Measurements from ENCODE around the gene STOML1.

STOML1 gene

DNA sequence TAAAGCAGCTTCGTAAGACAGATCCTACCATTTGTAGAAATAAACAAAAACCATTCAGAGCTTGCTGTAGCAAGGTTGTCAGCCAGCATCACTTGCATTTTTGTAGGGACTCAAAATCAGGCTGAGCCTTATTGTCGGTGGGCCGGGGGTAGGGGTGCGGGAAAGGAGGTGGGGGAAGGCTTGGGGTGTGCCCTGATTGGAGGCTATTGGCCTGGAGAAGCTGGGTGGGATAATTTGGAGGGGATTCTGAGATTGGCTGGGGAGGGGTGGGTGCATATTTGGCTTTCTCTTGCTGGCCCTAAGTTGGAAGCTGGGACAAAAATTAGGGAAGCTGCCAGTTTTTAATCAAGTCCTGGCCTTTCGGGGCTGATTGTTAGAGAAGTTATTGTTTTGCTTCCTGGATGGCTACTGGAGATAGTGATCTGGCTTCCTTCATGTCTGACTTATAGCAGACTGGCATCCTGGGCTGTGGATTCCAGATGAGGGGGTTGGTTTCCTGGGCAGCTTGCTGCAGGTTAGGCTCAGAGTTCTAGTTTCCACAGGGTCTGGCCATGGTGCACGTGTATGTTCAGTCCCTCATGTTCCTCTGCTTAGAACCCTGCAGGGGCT, 22.8 kb downstream of the STOML1 start:
- TF ChIP-seq SIN3A (IDR thresholded peaks at IDR 0.05; ENCODE audit: borderline replicate concordance, insufficient read depth, low read length) (peak; percentile 57; the same call in 1 of the 2 replicates), FOXP2 (optimal IDR thresholded peaks at IDR 0.05; ENCODE audit: borderline replicate concordance, extremely low read depth, extremely low read length, insufficient read depth) (no peak), REST (IDR thresholded peaks at IDR 0.05; ENCODE audit: insufficient read depth in 1 of 2, low read depth in 2 of 2, low read length in 2 of 2) (peak in 1 of 2 experiments; percentile 70; a peak in 1 of 4 replicates), TAF1 (IDR thresholded peaks at IDR 0.05; ENCODE audit: borderline replicate concordance, insufficient read depth, low read length) (0 out of 2 replicates have a peak, but pooled peaks have one; percentile 28), POLR2AphosphoS5 (IDR thresholded peaks at IDR 0.05; ENCODE audit: low read depth, low read length) (no peak)

DNA sequence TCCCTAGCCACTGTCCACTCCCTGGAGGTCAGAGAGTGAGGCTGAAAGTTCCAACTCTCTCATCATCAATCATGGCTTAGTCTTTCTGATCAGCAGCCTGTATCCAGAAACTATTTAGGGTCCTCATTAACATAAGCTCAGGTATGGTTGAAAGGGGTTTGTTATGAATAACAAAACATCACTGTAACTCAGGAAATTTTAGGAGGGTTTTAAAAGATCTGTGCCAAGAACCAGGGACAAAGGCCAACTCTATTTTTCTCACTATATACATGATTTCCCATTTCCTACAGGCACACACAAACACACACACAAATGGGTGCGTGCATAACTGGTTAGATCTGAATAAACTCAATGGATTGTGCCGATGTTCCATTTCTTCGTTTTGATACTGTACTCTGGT, 23.6 kb downstream of the STOML1 start:
- TF ChIP-seq FOXP2 (optimal IDR thresholded peaks at IDR 0.05; ENCODE audit: borderline replicate concordance, extremely low read depth, extremely low read length, insufficient read depth), result no peak
- no peak for TF ChIP-seq SIN3A (IDR thresholded peaks at IDR 0.05; ENCODE audit: borderline replicate concordance, insufficient read depth, low read length)
- no peak for TF ChIP-seq TAF1 (IDR thresholded peaks at IDR 0.05; ENCODE audit: borderline replicate concordance, insufficient read depth, low read length)
- TF ChIP-seq POLR2AphosphoS5 (IDR thresholded peaks at IDR 0.05; ENCODE audit: low read depth, low read length), result no peak

DNA sequence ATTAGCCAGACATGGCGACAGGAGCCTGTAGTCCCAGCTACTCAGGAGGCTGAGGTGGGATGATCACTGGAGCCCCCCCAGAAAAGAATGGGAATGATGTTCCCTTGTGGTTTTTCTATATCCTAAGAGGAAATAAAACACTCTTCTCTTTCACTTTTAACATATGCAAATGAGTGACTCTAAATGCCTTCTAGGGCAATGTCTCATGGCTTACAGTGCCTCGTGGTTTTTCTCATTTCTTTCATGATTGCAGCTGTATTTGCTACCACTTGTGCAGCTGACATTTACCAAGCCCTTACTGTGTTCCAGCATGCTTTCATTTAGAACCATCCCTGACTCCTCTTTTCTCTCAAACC, 26.4 kb downstream of the STOML1 start:
- TF ChIP-seq POLR2AphosphoS5 (IDR thresholded peaks at IDR 0.05; ENCODE audit: low read depth, low read length) (no peak), TAF1 (IDR thresholded peaks at IDR 0.05; ENCODE audit: borderline replicate concordance, insufficient read depth, low read length) (no peak), REST (IDR thresholded peaks at IDR 0.05; ENCODE audit: insufficient read depth in 1 of 2, low read depth in 2 of 2, low read length in 2 of 2) (no peak), FOXP2 (optimal IDR thresholded peaks at IDR 0.05; ENCODE audit: borderline replicate concordance, extremely low read depth, extremely low read length, insufficient read depth) (no peak), SIN3A (IDR thresholded peaks at IDR 0.05; ENCODE audit: borderline replicate concordance, insufficient read depth, low read length) (no peak)

DNA sequence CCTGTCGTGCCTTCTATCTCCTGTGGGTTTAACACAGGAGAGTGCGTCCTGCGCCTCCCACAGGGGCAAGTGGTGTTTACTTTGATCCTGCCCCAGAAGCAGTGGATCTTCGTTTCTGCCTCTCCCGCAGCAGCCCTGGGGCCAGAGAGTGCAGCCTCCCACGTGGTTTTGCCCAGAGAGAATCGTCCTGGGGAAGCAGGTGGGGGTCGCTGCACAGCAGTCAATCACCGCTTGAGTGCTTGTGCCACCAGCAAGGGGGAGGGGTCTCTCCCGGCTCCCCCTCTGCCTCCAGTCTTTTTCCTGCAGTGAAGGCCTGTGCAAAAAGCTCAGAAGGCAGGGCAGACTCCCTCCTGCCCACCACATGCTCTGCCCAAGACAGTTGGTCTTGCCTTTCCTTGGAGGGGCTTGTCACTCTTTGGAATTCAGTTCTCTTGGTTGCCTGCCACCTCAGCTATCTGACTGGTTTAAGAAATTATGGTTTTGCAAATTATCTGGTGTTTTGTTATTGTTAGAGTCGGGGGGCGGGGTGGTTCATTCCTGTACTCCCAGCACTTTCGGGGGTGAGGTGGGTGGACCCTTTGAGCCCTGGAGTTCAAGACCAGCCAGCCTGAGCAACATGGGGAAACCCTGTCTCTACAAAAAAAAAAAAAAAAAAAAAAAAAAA, 26.9 kb downstream of the STOML1 start:
- TF ChIP-seq SIN3A (IDR thresholded peaks at IDR 0.05; ENCODE audit: borderline replicate concordance, insufficient read depth, low read length) (no peak), TAF1 (IDR thresholded peaks at IDR 0.05; ENCODE audit: borderline replicate concordance, insufficient read depth, low read length) (no peak), REST (IDR thresholded peaks at IDR 0.05; ENCODE audit: insufficient read depth in 1 of 2, low read depth in 2 of 2, low read length in 2 of 2) (no peak), POLR2AphosphoS5 (IDR thresholded peaks at IDR 0.05; ENCODE audit: low read depth, low read length) (no peak), FOXP2 (optimal IDR thresholded peaks at IDR 0.05; ENCODE audit: borderline replicate concordance, extremely low read depth, extremely low read length, insufficient read depth) (no peak)

GRCh38 chr15:73964736-73965093, 27.4 kb downstream of the STOML1 start:
- peak; percentile 41 for TF ChIP-seq FOXP2 (optimal IDR thresholded peaks at IDR 0.05; ENCODE audit: borderline replicate concordance, extremely low read depth, extremely low read length, insufficient read depth)
- no peak for TF ChIP-seq SIN3A (IDR thresholded peaks at IDR 0.05; ENCODE audit: borderline replicate concordance, insufficient read depth, low read length)
- TF ChIP-seq POLR2AphosphoS5 (IDR thresholded peaks at IDR 0.05; ENCODE audit: low read depth, low read length), result no peak

GRCh38 chr15:73962433-73962832, 29.7 kb downstream of the STOML1 start:
- TF ChIP-seq REST (IDR thresholded peaks at IDR 0.05; ENCODE audit: insufficient read depth in 1 of 2, low read depth in 2 of 2, low read length in 2 of 2) (no peak), SIN3A (IDR thresholded peaks at IDR 0.05; ENCODE audit: borderline replicate concordance, insufficient read depth, low read length) (no peak), POLR2AphosphoS5 (IDR thresholded peaks at IDR 0.05; ENCODE audit: low read depth, low read length) (no peak), FOXP2 (optimal IDR thresholded peaks at IDR 0.05; ENCODE audit: borderline replicate concordance, extremely low read depth, extremely low read length, insufficient read depth) (no peak), TAF1 (IDR thresholded peaks at IDR 0.05; ENCODE audit: borderline replicate concordance, insufficient read depth, low read length) (no peak)

All from PFSK-1 (cell line).